ENCODE data around the gene SLC38A11. TPM values are rescaled to one million over a fixed set of nuclear protein-coding genes. Genes with fewer than 3 reads are reported as not detected.

Gene SLC38A11
- total RNA-seq, 1 experiment from 2014 or later, result 0.46 TPM

DNA sequence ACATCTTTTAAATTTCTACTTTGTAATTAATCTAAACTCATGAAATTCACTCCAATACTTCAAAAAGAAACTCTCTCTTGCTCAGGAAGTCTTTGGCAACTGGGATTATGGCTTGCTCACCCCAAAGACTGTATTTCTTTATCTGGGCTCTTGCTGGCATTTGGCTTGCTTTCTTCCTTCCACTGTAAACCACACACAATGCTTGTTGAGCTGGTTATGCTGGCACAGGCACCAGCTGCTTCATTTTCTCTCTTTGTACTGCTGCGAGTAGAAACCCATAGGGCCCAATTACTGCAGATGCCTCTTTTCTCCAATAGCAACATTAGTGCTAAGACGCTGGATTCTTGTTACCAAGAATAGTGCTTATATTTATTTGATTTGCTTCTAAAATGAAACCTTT is 51.4 kb downstream of the SLC38A11 start:
- BruUV-seq (replicated peaks), result no TSS peak
- no peak for DNase-seq (ENCODE audit: low read depth, low spot score)
- Histone ChIP-seq H3K4me3 (ENCODE audit: low read depth in 2 of 2, low read length in 2 of 2) (no peak overlapping the region), H3K36me3 (ENCODE audit: control insufficient read depth, insufficient read depth, low read length) (no peaks in the 10 kb centered on the region), H3K27me3 (ENCODE audit: control insufficient read depth, insufficient read depth, low read length) (no peaks in the 10 kb centered on the region), H3K27ac (ENCODE audit: low read length) (no peak overlapping the region), H3K9me3 (ENCODE audit: control insufficient read depth, insufficient read depth, low read depth, low read length) (no peaks in the 10 kb centered on the region), H3K4me1 (ENCODE audit: control insufficient read depth, insufficient read depth, low read length) (no peaks in the 10 kb centered on the region)
- POLR2A ChIA-PET, result no interaction called here
- intact Hi-C loops (cut with micrococcal nuclease; ENCODE audit: unreplicated experiment) (no loop called here), in situ Hi-C loops (cut with HindIII; ENCODE audit: low pct_unique_long_range_greater_than_20kb, low sequenced_read_pairs) (no loop called here)
- TF ChIP-seq SIN3A (IDR thresholded peaks at IDR 0.05; ENCODE audit: borderline replicate concordance, insufficient read depth, low read depth, low read length) (no peak), POLR2AphosphoS5 (IDR thresholded peaks at IDR 0.05; ENCODE audit: low read depth, low read length) (no peak), TCF7L2 (IDR thresholded peaks at IDR 0.05; ENCODE audit: low read depth, low read length) (no peak), REST (IDR thresholded peaks at IDR 0.05; ENCODE audit: insufficient read depth in 1 of 2, low read depth in 2 of 2, low read length in 1 of 2) (no peak)
- TF ChIP-seq, protein P1, sequence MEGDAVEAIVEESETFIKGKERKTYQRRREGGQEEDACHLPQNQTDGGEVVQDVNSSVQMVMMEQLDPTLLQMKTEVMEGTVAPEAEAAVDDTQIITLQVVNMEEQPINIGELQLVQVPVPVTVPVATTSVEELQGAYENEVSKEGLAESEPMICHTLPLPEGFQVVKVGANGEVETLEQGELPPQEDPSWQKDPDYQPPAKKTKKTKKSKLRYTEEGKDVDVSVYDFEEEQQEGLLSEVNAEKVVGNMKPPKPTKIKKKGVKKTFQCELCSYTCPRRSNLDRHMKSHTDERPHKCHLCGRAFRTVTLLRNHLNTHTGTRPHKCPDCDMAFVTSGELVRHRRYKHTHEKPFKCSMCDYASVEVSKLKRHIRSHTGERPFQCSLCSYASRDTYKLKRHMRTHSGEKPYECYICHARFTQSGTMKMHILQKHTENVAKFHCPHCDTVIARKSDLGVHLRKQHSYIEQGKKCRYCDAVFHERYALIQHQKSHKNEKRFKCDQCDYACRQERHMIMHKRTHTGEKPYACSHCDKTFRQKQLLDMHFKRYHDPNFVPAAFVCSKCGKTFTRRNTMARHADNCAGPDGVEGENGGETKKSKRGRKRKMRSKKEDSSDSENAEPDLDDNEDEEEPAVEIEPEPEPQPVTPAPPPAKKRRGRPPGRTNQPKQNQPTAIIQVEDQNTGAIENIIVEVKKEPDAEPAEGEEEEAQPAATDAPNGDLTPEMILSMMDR (IDR thresholded peaks at IDR 0.05), result no peak
- CTCF ChIA-PET, result no interaction called here
- ATAC-seq, result no peak

DNA sequence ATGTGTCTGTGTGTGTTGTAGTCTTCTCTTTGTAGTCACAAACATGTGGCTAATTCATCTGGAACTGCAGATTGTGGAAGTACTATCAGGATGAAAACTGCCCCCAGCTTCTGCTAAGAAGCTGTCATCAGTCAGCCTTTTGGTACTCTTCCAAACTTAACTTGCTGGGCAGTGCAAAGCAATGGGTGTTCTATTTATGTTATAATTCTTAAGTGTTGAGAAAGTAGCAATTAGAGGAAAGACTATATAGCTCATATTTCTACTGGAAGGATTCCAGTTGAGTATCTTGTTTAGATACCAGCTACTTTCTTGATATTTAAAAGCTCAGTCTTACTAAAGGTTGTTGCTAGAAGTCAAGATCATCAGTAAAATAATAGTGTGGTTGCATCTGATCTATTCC is 52.1 kb downstream of the SLC38A11 start:
- POLR2A ChIA-PET, result no interaction called here
- intact Hi-C loops (cut with micrococcal nuclease; ENCODE audit: unreplicated experiment), result no loop called here
- in situ Hi-C loops (cut with HindIII; ENCODE audit: low pct_unique_long_range_greater_than_20kb, low sequenced_read_pairs), result no loop called here
- TF ChIP-seq, protein P1 (IDR thresholded peaks at IDR 0.05), result no peak
- no peak for TF ChIP-seq REST (IDR thresholded peaks at IDR 0.05; ENCODE audit: insufficient read depth in 1 of 2, low read depth in 2 of 2, low read length in 1 of 2)
- TF ChIP-seq POLR2AphosphoS5 (IDR thresholded peaks at IDR 0.05; ENCODE audit: low read depth, low read length), result no peak
- no peak for TF ChIP-seq TCF7L2 (IDR thresholded peaks at IDR 0.05; ENCODE audit: low read depth, low read length)
- TF ChIP-seq SIN3A (IDR thresholded peaks at IDR 0.05; ENCODE audit: borderline replicate concordance, insufficient read depth, low read depth, low read length), result no peak
- Histone ChIP-seq H3K9me3 (ENCODE audit: control insufficient read depth, insufficient read depth, low read depth, low read length) (no peaks in the 10 kb centered on the region), H3K36me3 (ENCODE audit: control insufficient read depth, insufficient read depth, low read length) (no peaks in the 10 kb centered on the region), H3K4me3 (ENCODE audit: low read depth in 2 of 2, low read length in 2 of 2) (no peak overlapping the region), H3K27me3 (ENCODE audit: control insufficient read depth, insufficient read depth, low read length) (no peaks in the 10 kb centered on the region), H3K27ac (ENCODE audit: low read length) (no peak overlapping the region), H3K4me1 (ENCODE audit: control insufficient read depth, insufficient read depth, low read length) (no peaks in the 10 kb centered on the region)
- CTCF ChIA-PET, result no interaction called here
- DNase-seq (ENCODE audit: low read depth, low spot score), result no peak
- BruUV-seq (replicated peaks), result no TSS peak
- no peak for ATAC-seq
